Measurements from ENCODE around the gene ZNF423.

The ZNF423 gene

DNA sequence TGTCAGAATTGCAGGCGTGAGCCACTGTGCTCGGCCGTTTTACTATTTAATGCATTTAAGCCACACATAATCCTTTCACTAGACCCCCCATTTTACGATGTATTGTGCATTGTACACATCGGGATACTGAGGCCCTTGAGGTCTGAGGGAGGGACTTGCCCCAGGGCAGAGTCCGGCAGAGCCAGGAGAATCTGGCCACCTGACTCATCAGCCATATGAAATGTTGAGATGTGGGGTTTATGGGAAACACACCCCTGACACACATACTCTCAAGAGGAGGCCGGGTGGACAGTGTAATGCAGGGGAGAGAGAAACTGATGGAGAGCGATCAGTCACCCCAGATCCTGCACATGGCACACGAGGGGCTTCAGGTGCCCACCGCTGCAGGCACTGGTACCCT lies 196.6 kb downstream of the ZNF423 start:
- DNase-seq, result no peak

DNA sequence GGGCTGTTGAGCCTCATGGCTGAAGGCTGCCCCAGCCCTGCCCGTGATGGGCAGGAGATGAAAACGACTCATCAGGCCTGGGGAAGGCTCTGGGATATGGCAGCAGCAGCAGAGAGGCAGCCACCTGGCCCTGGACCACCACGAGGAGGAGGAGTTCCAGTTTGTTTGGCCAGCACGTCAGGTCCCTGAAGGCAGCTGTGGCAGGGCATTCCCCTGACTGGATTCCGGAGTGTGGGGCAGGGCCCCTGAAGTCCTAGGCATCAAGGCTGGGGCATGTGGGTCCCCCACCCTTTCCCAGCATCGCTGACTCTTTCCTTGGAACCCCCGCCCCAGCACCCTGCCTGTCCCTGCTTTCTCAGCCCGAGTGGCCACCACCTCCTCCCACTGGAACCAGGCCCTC lies 197.4 kb downstream of the ZNF423 start:
- DNase-seq, result no peak

DNA sequence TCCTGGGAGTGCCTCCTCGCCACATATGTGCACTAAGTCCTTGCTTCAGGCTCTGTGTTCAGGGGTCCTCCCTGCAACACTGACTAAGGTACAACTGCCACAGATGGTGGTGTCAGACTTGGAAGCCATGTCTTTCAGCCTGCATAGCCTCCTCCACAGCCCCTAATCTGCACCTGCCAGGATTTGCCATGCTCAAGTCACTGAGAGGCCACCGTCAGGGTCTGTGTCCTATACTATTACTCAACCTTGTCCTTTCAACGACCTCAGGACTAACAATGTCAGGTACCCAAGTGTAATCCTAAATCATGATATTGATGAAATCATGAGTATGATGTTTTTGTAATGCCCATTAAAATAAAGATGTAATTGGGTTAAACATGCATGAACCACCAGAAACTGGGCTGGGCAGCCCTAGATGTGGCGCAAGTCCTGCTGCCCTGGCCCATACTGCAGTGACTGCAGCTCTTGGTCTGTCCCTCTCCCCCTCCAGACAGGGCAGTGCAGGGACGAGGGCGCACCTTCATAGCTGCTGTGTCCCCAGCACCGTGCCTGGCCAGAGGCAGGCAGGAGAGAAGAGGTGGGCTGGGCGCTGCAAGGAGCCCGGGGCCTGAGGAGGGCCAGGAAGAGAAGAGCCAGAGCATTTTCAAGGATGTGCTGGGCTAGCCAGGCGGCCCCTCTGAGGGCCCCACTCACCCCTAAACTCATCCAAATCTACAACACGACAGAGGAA lies 198.0 kb downstream of the ZNF423 start:
- no peak for DNase-seq

DNA sequence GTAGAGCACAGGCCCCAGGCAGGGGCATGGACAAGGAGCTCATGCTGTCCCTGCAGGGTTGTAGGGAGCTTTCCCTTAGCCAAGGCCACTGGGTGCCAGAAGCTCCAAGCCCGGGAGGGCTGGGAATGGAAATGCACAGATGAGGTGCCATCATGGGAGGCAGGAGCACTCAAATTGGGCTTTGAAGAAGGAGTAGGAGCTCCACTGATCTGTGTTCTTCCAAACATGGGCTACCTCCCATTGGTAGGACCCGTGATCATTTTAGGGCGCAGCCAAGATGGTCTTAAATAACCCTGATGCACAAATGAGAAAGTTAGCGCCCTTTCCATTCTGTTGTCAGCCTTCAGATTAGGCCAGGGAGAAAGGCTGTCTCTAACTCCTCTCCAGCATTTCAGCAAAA lies 201.5 kb downstream of the ZNF423 start:
- no peak for DNase-seq

DNA sequence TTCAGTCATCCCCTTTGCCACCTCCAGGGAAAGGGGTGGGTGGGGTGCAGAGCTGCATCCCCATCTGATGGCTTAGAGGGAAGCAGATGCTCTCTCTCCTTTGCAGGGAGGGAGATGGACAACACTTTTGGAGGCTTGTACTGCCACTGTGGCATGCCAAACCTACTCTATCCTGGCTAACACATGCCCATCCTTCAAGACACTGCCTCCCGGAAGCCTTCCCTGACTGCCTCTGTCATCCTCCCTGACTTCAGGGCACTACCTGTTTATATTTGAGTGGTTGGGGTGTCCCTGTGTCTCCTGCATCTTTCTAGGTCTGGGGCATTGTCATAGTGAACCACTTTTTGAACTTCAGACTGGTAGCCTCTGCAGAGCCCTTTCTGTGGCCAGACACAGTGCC lies 202.3 kb downstream of the ZNF423 start:
- DNase-seq, result no peak

DNA sequence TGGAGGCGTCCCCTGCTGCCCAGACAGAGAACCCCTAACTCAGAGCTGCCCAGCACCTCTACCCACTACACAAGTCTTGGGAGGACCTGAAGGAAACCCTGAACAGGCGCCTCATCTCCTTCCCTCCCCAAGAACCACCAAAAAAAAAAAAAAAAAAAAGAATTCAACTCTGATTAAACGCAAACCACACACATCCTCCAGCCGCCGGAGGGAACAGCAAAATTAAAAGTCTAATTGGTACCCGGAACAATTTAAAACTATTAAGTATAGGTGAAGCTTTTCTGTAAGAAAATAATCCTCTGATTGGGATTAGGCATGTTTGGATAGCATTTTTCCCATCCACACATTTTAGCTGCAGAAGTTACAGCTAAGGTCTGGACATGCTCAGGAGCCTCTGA lies 202.7 kb downstream of the ZNF423 start:
- DNase-seq, result no peak

DNA sequence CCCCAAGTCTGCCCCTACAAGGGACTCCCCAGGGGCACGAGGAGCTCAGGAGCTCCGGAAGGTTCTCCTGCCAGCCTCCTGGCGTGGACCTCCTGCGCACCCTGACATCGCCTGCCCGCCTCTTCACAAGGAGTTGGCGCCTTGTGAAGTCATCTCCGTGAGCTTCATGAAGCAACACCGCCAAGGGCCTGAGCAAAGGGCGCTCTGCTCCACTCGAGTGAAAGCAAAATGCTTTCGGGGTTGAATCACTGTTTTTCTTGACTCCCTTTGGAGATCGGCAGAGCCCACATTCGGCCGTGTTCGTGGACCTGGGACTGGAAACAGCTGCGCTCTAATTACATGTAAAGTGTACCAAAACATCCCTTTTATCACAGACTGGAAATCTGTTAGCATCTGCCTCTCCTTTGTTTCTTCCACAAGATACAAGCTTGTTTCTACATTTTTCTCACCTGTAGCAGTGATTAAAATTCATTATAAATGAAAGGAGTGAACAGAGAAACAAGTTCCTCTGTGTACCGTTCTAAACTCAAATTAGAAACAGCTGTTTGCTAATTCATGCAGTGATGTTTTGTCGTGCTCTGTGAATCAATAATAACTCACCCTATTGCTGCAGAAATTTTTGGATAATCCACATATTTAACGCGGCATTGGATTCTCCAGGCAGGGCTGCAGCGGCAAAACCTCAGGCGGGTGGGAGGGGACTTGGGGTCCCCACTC lies 203.3 kb downstream of the ZNF423 start:
- DNase-seq, result no peak

DNA sequence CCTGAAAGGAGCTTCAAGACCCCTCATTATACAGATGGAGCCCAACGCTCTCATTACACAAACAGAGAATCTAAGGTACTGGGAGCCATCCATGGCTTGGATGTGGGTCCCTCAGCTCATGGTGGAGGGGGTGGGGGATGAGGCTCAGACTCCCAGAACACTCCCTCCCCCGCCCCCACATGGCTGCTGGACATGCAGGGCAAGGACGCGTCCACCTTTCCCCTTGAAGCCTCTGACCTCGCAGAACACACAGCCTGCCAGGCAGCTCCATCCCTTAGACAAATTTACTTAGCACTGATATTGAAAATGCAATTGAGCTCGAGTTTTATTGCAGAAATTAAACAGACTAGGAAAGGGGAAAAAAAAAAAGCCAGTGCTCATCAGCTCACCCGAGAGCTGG lies 203.9 kb downstream of the ZNF423 start:
- DNase-seq, result no peak

DNA sequence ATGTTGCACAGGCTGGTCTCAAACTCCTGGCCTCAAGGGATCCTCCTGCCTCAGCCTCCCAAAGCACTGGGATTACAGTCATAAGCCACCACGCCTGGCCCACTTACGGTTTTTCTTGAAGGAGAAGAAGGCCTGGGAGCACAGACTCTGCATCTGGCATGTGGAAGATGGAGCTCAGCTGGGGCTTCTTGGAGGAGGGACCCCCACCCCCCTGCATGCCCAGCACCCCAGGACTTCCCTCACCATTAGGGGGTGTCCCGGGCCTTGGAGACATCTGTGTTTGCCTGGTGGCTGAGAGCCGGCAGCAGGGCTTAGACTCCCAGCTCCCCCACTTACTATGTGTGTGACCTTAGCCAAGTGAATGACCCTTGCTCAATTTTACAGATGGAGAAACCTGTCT lies 204.7 kb downstream of the ZNF423 start:
- DNase-seq, result no peak

DNA sequence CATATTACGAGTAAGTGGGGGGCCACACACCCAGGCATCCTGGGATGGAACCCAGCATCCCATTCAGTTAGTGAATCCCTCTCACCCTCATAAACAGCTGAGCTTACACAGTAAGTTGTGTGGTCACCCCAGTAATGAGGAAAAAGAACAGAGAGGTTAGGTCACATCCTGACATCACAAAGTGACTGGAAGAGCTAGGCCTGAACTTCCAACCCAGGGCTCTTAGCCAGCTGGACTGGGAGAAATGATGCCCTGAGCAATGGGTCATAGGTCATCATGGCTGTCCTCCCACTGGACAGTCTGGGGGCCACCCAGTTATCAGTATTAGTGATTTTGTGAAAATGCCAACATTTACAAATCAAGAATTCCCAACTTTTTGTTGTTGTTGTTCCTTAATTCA lies 205.3 kb downstream of the ZNF423 start:
- DNase-seq, result no peak

DNA sequence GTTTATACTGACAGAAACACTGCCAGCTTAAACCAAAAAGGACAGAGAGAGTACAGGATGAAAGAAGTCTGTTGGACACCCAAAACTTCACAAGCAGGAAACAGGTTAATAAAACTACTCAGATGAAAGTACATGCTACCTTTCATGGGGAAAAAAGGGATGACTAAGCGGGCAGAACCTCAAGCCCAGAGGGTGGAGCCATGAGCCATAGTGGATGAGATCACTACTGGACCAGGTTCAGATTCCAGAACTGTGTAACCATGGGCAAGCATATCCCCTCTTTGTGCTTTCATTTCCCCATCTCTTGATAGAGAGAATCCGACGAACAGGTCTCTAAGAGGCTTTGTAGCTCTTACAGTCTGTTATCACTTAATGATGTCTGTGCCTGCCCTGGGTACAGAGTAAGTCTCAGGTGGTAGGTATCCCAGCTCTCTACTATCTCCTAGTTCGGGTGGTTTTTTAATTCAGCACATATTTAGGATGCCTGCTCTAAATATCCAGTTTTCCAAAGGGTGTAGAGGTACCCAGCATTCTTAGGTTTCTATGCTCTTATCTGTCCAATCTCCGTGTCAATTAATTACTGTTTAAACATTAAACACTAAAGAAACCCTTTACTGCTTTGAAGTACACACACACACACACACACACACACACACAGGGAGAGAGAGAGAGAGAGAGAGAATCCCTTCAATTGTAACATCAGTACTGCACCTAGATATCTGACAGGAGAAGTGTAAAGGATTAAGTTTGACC lies 206.7 kb downstream of the ZNF423 start:
- no peak for DNase-seq

DNA sequence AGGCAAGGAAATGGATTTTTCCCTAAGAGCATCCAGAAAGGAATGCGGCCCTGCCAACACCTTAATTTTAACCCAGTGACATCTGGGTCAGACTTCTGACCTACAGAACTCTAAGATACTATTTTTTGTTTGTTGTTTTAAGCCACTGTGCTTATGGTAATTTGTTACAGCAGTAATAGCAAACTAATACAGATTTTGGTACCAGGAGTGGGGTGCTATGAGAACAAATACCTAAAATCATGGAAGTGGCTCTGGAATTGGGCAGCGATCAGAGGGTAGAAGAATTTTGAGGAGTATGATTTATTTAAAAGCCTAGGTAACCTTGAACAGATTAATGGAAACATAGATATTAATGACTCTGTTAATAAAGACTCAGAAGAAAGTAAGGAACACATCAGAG lies 208.2 kb downstream of the ZNF423 start:
- no peak for DNase-seq

DNA sequence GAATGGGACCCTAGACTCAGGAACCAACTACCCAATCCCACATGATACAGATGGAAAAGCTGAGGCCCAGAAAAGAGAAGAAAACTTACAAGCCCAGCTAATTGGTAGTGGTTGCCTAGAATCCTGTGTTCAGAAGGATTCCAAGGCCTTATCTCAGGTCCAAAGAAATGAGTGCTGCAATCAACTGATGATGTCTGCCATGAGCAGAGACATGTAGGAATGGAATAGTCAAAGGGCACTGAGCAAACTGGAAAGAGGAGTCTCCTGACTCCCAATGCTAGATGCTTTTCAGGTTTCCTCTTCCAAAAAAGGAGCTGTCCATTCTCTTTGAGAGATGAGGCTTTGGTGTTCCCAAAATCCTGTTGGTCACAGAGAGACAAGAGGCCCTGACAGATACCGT lies 210.6 kb downstream of the ZNF423 start:
- no peak for DNase-seq

DNA sequence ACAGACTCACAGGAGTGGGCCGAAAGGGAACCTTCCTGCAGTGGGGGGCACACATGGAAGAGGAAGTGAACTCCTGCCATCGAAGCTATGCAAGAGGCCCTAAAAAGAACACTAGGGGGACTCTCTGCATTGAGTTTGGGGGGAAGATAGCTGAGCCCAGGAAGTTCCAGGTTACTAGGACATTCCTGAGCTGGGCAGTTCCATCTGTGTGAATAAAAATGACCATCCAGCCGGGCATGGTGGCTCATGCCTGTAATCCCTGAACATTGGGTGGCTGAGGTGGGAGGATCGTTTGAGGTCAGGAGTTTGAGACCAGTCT lies 211.8 kb downstream of the ZNF423 start:
- DNase-seq, result no peak

DNA sequence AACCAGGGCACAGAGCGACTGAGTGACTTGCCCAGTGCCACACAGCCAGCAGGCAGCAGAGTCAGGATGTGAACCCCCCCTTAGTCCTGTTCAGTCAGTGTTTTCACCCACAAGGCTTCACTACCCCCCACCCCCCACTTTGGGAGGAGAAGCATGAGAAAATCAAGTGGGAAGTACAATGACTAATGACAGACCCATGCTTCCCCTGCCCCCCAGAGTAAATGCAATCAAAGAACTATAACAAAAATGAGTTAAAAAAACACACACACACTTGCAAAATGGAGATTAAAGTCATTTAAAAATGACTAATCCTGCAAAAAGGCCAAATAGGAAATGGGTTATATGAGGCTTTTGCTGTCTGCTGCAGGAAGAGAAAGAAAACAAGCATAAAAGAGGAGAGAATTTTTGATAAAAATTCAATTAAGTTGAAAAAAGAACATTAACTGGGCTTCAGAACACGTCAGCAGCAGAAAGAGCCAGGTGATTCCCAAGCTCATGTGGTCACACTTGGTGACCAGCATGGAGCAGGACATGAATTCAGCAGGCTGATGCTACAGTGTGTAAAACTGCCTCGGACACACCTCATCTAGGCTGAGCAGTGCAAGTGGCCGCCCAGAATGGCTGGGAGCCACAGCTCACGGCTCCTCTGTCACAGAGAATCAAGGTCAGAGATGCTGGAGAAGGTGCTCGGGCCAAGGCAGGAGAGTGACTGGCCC lies 212.3 kb downstream of the ZNF423 start:
- no peak for DNase-seq

DNA sequence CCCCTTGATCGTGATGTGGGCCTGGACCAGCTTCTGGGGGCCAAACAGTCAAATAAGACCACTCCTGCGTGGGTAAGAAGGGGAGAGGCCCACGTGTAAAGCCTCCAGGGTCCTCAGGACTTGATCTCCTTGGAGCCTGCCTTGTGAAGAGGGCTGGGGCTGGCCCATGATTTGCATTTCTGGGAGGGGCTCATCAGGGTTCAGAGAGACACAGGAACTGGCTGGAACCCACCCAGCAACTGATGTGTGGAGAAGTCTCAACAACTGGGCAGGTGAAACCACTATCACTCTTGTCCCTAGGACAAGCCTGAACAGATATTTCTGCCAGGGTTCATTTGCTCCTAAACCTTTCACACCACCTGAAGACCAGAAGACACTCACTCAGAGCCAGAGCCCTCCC lies 214.7 kb downstream of the ZNF423 start:
- DNase-seq, result no peak

DNA sequence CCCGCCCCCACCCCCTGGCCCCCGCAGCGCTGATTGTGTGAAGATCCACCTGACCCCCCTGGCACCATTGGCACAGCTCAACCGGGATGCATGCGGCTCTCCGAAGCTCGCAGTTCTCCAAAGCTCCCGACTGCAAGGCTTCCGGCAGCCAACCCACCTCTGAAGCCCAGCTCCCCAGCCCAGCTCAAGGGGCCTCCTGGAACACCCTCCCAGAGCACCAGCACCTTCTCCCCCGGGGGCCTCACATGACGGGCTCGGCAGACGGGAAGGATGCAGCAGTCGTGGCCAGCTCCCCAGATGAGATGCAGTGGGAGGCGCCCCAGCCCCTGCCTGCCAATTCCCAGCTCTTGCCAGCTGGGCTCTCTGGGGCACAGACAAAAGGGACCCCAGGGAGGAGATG lies 215.3 kb downstream of the ZNF423 start:
- DNase-seq, result no peak

DNA sequence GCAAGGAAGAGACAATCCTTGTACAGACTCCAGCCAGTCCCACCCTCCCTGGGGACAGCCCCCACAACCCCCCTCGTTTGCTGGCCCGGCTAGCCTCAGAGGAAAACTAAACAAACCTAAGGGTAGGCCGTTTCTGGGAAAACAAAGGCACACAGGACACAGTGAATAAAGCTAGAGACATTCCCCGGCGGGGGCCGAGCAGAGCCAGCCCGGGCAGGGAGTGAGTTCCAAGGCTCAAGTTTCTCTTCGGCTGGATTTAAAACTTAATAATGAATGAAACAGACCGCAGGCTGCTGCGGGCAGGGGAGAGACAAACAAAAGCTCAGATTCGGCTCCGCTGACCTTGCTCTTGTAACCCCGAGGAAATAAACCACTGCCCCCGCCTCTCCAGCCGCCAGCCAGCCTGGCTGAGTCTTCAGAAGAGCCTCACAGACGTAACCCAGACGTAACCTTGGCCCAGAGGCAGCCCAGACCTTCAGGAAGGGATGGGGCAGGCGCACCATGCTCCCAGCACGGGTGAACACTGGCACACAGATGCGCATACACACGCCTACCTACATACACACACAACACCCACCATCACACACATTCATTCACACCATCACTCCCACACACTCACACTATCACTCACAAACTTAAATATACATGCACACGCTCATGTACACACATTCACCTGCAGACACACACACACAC lies 216.0 kb downstream of the ZNF423 start:
- DNase-seq, result no peak

DNA sequence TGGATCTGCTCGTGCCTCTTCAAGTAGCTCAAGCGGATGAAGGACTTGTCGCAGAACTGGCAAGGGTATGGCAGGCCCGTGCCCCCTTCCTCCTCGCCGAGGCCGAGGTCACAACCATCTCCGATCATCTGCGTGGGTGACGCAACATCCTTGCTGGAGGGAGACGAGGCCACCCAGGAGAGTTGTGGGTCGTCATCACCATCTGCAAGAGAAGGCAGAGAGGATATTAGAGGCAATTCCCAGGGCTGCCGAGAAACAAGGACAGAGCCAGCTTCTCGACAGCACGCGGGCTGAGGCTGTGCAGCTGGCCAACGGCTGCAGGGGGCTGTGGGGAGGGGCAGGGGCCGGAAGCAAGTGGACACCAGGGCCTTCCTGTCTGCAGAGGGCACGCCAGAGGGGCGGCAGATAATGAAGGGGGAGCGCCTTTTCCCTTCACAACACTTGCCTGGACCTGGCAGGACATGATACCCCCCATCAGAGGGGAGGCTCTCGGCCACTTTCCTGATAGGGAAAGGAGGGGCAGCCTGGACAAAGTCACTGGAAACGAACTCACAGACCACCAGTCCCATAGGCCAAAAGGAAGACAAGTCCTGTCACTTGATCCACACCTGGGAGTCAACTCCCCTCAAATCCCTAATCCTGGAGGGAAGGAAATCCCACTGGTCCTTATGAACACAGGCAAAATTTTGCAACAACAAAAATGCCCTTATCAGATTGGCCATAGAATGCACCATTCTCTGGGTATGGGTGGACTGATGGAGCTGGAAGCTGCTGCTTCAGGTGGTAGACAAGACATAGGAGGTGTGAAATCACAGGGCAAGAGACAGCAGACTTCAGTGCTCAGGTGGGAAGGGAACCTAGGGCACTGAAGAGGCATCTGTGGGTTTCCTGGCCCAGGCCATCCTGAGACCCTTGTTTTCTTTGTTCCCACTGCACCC lies 217.0 kb downstream of the ZNF423 start:
- no peak for DNase-seq

DNA sequence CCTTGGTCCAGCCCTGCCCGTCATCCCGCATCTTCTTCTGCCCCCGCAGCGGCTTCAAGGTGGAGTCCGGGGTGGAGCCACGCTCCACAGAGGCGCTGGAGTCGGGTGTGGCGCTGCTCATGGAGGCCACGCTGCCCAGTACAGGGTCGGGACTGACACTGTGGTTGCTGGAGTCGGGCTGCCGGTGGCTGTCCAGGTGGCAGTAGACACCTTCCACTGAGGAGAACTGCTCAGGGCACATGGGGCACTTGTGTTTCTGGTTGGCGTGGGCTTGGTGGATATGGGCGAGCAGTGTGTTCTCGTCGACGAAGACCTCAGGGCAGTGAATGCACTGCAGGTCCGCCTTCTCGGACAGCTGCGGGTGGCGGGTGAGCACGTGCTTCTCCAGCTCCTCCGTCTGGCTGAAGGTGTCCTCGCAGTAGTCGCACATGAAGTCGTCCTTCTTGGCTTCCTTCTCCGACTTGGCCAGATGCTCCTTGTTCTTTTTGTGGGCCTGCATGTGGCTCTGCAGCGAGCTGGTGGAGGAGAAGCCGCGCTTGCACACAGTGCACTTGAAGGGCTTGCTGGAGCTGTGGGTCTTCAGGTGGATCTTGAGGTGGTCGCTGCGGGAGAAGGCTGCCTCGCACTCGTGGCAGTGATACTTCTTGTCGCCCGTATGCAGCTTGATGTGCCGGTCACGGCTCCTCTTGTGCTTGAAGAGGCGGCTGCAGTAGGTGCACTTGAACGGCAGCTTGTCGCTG lies 217.8 kb downstream of the ZNF423 start:
- no peak for DNase-seq

DNA sequence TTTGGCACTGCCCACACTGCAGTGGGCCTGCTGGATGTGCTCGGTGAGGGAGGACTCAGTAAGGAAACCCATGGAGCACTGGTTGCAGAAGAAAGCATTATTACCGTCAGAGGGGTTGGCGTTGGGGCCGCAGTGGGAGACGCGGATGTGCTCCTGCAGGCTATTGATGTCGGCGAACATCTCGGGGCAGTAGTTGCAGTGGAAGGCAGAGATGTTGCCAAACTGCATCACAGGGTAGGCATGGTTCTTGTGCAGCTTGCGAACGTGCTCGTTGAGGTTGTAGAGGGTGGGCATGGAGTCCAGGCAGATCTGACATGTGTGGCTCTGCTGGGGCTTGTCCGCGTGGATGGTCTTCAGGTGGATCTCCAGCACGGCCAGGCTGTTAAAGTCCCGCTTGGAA lies 218.4 kb downstream of the ZNF423 start:
- no peak for DNase-seq
